Measurements from ENCODE around the gene LRRC38.
A peak's percentile ranks its signal among the peaks of the same experiment; 100 is the strongest.
"Not testable (repeated sequence)": the region's sequence is repeated elsewhere in the genome, so short reads cannot be mapped to it uniquely, and the experiment has no call there.

The LRRC38 gene

GRCh38 chr1:13513895-13514546 lies at the start of gene LRRC38:
Gene LRRC38, minus strand, starts transcription at chr1:13514003. Its CDS starts 410 bp downstream, at chr1:13513593.
- peak; percentile 15 for DNase-seq

GRCh38 chr1:13562981-13563380 lies 49.2 kb upstream of the LRRC38 start:
- not testable (repeated sequence) for DNase-seq

- DNase-seq, result no peak
Observed at GRCh38 chr1:13560541-13560940, 46.7 kb upstream of the LRRC38 start.

DNA sequence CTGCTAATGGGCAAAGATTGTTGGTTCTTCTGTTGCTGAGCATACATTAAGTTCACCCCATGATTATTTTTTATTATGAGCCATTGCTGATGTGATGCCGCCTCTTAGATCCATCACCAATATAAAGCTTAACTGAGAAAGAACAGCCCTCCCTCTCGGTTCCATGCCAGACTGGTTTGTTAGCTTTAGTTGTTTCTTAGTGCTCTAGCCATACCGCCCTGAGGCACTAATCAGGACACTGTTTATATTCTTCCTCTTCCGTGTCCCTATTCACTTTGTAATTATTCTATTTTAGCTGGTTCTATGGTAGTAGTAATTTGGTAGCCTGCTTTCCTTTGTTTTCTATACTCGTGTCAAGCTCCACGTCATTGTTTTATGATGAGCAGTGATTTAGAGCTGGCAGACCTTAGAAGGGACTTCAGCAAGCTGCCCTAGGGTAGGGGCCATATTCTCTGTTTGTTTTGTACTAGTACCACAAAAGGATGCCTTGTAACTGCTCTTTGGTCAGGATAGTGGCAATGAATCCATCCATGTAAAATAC lies 42.5 kb upstream of the LRRC38 start:
- DNase-seq, result no peak

- DNase-seq, result no peak
Observed at GRCh38 chr1:13554798-13555197, 41.0 kb upstream of the LRRC38 start.

- no peak for DNase-seq
Observed at GRCh38 chr1:13550663-13551062, 36.9 kb upstream of the LRRC38 start.

GRCh38 chr1:13549521-13549920 lies 35.7 kb upstream of the LRRC38 start:
- DNase-seq, result no peak

GRCh38 chr1:13549021-13549420 lies 35.2 kb upstream of the LRRC38 start:
- no peak for DNase-seq

GRCh38 chr1:13548281-13548680 lies 34.5 kb upstream of the LRRC38 start:
- DNase-seq, result no peak

DNA sequence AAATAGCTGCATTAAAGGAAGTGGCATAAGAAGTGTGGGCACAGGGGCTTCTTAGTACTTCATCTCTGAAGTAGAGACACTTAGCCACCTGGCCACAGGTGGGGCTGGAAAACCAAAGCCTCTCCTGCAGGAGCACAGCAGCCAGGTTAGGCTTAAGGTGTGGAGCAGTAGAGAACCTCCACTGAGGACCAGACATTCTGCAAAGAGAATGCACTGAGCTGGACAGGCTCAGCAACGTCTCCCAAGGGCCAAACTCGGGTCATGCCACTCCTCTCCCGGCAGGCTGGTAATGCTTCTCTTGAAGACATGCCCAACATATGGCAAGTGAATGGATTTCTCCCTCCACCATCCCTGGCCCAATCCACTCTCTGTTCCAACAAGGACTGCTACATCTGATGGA lies 33.0 kb upstream of the LRRC38 start:
- no peak for DNase-seq

DNA sequence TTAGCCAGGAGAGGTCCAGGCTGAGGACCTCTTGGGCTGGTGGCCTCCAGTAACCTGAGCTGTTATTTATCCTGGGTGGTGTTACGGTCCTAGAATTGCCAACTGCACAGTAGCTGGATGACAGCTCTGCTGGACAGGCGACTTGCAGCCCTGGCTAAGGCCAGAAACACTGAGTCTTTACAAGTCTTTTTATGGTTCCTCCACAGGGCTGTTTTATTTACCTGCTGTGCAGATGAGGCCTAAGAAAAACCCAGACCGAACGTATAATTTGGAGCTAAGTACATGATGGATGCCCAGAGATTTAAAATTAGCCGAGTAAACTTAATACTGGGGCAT lies 30.4 kb upstream of the LRRC38 start:
- DNase-seq, result no peak

DNA sequence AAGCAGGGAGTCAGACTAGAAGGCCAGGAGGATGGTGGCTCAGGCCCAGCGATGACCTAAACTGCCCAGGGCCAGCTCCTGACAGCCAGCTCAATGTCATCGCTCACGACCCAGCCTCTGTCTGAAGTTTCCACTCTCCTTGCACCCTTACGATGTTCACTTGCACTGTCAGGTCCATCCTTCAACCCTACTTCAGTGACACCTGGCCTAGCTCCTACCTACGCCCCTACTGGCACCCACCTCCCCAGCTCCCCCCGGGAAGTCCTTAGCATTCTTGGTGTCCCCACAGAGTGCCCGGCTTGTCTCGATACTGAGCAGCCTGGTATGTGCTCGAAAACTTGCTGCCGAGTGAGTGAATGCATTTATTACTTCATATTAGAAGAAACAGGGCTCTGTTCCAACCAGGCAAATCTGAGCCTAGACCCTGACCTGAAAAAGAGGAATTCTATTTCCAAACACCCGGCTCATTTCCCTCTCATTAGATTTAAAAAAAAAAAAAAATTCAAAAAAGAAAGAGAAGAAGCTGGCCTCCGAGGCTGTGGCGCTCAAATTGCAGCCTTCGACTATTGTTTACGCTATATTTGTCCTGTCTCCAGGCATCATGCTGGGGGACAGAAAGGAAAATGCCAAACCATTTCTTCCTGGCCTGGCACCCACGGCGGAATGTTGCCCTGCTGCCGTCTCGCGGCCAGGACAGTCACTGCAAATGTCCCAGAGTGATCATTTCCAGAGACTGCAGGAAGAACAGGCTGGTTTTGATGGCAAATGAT lies 29.8 kb upstream of the LRRC38 start:
- DNase-seq, result no peak

GRCh38 chr1:13541435-13542215 lies 27.8 kb upstream of the LRRC38 start:
- DNase-seq, result no peak

- DNase-seq, result no peak
Observed at GRCh38 chr1:13540866-13541265, 27.1 kb upstream of the LRRC38 start.

- no peak for DNase-seq
Observed at GRCh38 chr1:13539683-13540082, 25.9 kb upstream of the LRRC38 start.

DNA sequence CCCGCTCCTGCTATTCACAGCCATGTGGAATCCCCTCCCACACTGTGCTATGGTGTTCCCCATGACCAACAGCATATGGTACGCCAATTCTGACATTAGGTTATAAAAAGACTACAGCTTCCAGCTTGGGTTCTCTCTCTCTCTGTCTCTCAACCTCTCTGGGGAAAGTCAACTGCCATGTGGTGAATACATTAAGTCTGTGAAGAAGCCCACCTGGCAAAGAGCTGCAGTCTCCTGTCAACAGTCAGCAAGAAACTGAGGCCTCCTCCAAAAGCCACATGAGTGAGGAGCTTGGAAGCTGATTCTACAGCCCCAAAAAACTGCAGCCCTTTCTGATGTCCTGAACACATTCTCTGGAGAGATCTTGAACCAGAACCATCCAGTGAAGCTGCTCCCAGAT lies 25.0 kb upstream of the LRRC38 start:
- no peak for DNase-seq

DNA sequence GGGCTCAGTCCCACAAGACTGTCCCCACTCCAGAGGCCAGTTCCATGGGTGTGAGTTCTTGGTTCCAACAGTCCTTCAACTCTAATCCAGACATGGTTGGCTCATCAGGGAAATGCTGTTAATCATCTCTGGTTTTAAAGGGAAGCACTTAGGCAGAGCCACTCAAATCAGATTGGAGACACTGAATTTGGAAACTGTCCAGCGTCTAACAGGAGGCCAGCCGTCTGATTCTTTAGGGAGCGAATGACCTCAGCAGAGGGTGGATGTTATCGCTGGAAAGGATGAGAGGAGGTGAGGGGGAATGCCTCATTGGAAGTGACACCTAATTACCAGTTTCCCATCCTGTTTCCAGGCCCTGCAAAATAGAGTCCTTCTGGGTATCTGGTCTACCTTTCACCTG lies 22.8 kb upstream of the LRRC38 start:
- no peak for DNase-seq

- no peak for DNase-seq
Observed at GRCh38 chr1:13535227-13535626, 21.4 kb upstream of the LRRC38 start.

DNA sequence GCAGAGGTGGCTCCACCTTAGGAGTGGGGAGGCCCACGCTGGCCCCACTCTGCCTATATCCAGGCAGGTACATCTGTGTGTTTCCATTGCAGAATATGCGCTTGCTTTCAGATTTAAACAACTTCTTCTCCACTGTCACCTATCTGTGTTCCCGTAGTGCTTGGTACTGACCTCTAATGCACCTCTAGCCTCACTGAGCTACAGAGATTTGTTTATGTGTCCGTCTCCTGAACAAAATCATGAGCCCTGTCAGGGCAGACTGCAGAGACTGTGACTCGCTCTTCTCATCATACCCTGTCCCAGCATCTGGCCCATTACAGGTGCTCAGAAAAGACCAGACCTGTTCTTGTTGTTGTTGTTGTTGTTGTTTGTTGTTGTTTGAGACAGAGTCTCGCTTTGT lies 14.5 kb upstream of the LRRC38 start:
- no peak for DNase-seq

DNA sequence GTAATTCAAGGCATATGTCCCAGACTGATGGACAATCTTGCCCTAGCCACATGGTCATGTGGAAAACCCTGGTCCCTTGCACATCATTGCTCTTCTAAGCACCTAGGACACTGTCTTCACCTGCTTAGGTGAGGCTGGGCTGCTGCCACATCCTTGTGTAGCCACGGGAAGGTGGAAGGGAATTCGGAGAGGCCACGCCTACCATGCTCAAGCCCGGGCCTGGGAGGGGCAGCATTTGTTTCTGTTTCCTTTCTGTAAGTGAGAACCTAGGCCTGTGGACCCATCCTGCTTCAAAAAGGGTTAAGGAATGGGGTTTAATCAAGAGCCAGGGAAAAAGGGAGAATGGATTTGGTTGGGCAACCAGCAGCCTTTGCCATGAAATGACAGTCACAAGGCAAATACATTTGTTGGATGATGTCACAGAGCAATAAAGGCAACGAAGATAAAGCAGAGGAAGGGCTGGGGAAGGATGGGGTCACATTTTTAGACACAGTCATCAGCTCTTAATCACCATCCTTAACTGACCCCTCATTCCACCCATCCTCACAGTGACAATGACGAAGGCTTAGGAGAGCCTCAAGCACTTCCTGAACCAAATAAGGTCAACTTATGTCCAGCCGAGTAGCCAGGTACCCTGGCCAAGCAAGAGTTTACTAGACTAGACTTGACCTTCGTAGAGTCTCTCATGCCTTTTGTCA lies 10.1 kb upstream of the LRRC38 start:
- no peak for DNase-seq

DNA sequence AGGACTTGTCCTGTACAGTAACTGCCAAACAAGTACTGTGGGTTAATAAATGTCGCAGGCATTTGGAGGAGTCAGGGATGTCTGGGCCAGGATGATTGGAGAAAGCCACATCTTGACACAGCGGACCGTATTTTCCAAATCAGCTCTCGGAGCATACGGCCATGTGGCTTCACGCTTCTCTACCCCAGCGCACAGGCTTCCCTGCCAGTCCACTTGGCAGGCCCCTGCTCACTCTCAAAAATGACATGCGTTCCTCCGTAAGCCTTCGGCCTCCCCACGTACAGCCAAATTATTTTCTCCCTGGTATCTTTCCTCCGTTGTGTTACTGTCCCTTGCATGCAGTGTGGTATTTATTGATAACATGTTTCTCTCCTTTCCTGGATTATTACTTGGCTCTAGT lies 7.2 kb upstream of the LRRC38 start:
- DNase-seq, result no peak

DNA sequence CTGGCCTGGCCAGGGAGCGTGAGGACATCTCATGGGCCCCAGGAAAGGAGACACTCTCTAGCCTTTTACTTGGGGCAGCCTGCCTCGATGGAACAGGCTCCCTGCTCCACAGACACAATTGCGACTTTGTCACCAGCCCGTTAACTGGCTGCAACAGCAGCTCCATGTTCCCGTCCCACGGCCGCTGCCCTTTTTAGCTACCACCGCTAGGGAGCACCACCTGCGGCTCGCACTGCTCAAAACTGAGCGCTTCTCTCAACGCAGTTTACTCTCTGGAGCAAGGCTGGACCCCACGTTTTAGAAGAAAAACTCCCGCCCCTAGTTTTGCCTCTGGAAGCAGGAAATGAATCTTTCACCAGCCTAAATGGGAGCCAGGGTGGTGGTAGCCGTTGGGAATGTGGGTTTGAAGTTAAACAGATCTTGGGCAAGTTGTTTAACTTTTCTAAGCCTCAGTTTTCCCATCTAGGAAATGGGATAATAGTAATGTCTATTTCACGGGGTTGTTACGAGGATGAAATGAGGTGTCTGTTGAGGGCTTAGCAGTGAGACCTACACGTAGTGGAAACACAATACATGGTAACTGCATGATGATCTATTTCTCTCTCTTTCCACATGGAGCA lies 3.5 kb upstream of the LRRC38 start:
- peak; percentile 23 for DNase-seq

DNA sequence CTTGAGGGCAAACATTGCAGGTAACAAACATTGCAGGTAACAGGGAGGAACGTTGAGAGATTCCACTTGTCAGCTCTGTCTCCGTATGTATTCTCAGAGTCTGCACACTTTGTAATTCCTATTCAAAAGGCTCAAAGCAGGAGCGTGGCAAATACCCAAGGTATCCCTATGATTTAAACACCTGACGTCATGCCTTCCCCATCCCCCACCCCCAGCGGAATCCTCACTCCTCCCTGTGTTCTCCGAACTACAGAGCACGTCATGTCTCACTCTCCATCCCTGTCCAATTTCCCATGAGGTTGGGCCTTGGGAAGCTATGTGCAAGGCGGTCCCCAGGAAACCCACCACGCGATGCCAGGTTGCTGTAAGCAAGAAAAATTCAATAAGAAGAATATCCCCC lies 2.8 kb upstream of the LRRC38 start:
- no peak for DNase-seq

All from activated CD4-positive, alpha-beta T cell treated with anti-CD3 and anti-CD28 coated beads, Interleukin-10, Interleukin-2, amounts not matched to agents 100 ng/mL and 50 ng/mL, durations not matched to agents 16 hours and 8 hours (primary cell).